ENCODE data around the gene TRPC4. TPM values are rescaled to one million over a fixed set of nuclear protein-coding genes. Genes with fewer than 3 reads are reported as not detected.
A peak's percentile ranks its signal among the peaks of the same experiment; 100 is the strongest.

TRPC4 gene
- polyA plus RNA-seq, 2 of the 4 experiments (the other 2 are of a cell fraction) = 0.04 to 0.05 TPM

GRCh38 chr13:37918116-37918714, 48.6 kb upstream of the TRPC4 start:
- WGBS (ENCODE audit: missing lambda C conversion rate) = 2% methylated on average over 3 of the region's 3 CpGs
- TF ChIP-seq CBX8 (IDR thresholded peaks at IDR 0.05) = no peak
- no peak for TF ChIP-seq PBX3 (IDR thresholded peaks at IDR 0.05)
- TF ChIP-seq JUNB (IDR thresholded peaks at IDR 0.05) = no peak
- no peak for TF ChIP-seq KDM1A (IDR thresholded peaks at IDR 0.05; ENCODE audit: low read depth)
- no peak for TF ChIP-seq RARB (CRISPR knock-in tag; IDR thresholded peaks at IDR 0.05)
- TF ChIP-seq HMGXB4 (CRISPR knock-in tag; IDR thresholded peaks at IDR 0.05; ENCODE audit: borderline replicate concordance) = no peak
- TF ChIP-seq ZNF302 (CRISPR knock-in tag; IDR thresholded peaks at IDR 0.05) = no peak
- TF ChIP-seq CEBPB (IDR thresholded peaks at IDR 0.05) = no peak
- ChIA-PET POLR2A (no interaction called here), CTCF (no interaction called here)
- ATAC-seq = no peak
- no peak overlapping the region for H3K4me2 ChIP-seq
- H3K4me1 ChIP-seq = no peaks in the 10 kb centered on the region
- H3K4me3 ChIP-seq = no peak overlapping the region
- DNase-seq (ENCODE audit: low read depth in 1 of 2, low spot score in 1 of 2) = no peak
- H3K27ac ChIP-seq = no peak overlapping the region
- H3K9me3 ChIP-seq = no peaks in the 10 kb centered on the region
- no peak for FAIRE-seq

GRCh38 chr13:37914781-37915391, 45.3 kb upstream of the TRPC4 start:
- CTCF ChIA-PET = interaction anchor here (1.0 kb wide), 1 partner anchor 12 kb away, joined by 3 read pairs; no protein-coding TSS in a partner anchor
- POLR2A ChIA-PET = no interaction called here
- H3K27ac ChIP-seq = no peak overlapping the region
- 14% methylated on average over 2 of the region's 2 CpGs for WGBS (ENCODE audit: missing lambda C conversion rate)
- no peaks in the 10 kb centered on the region for H3K9me3 ChIP-seq
- no peak for DNase-seq (ENCODE audit: low read depth in 1 of 2, low spot score in 1 of 2)
- FAIRE-seq = no peak
- H3K4me3 ChIP-seq = no peak overlapping the region
- H3K4me2 ChIP-seq = no peak overlapping the region
- ATAC-seq = no peak
- TF ChIP-seq ZFP36 (IDR thresholded peaks at IDR 0.05; ENCODE audit: borderline replicate concordance, partially characterized antibody) = peak; percentile 33
- TF ChIP-seq CHD4 (IDR thresholded peaks at IDR 0.05; ENCODE audit: borderline replicate concordance) = no peak
- no peaks in the 10 kb centered on the region for H3K4me1 ChIP-seq

GRCh38 chr13:37910790-37911189, 41.2 kb upstream of the TRPC4 start:
- H3K4me2 ChIP-seq = no peak overlapping the region
- H3K4me1 ChIP-seq = no peaks in the 10 kb centered on the region
- WGBS (ENCODE audit: missing lambda C conversion rate) = 4% methylated on average over 1 of the region's 1 CpG
- no peak for DNase-seq (ENCODE audit: low read depth in 1 of 2, low spot score in 1 of 2)
- ATAC-seq = no peak
- H3K9me3 ChIP-seq = no peaks in the 10 kb centered on the region
- ChIA-PET POLR2A (no interaction called here), CTCF (no interaction called here)
- no peak for TF ChIP-seq ATOH8 (CRISPR knock-in tag; IDR thresholded peaks at IDR 0.05; ENCODE audit: low read depth)
- TF ChIP-seq HMGXB4 (CRISPR knock-in tag; IDR thresholded peaks at IDR 0.05; ENCODE audit: borderline replicate concordance) = no peak
- TF ChIP-seq RCOR1 (IDR thresholded peaks at IDR 0.05; ENCODE audit: low read depth, low read length) = no peak
- no peak for TF ChIP-seq EP300 (IDR thresholded peaks at IDR 0.05)
- no peak for TF ChIP-seq CHD4 (IDR thresholded peaks at IDR 0.05; ENCODE audit: borderline replicate concordance)
- TF ChIP-seq MAX (IDR thresholded peaks at IDR 0.05) = no peak
- TF ChIP-seq RARB (CRISPR knock-in tag; IDR thresholded peaks at IDR 0.05) = no peak
- no peak for TF ChIP-seq CHD2 (IDR thresholded peaks at IDR 0.05; ENCODE audit: low read length, partially characterized antibody)
- no peak for TF ChIP-seq TFCP2L1 (CRISPR knock-in tag; IDR thresholded peaks at IDR 0.05)
- TF ChIP-seq RAD21 (conservative IDR thresholded peaks at IDR 0.05 in 1 of 2, IDR thresholded peaks at IDR 0.05 in 1 of 2) = no peak
- TF ChIP-seq JUNB (IDR thresholded peaks at IDR 0.05) = no peak
- FAIRE-seq = no peak
- H3K27ac ChIP-seq = no peak overlapping the region
- no peak overlapping the region for H3K4me3 ChIP-seq

Measured in A549 (cell line).